KOPT-K1 (cell line): Measurements from ENCODE around the gene XYLT1.

Source experiments
- H3K27ac ChIP-seq: fragments of 200-600 bp; sonication (generic); 2 replicates; pipeline ENCODE4 v1.5.1; 2016; ENCODE audit warnings: antibody characterized with exemption, mild to moderate bottlenecking, low read depth, low read length; ENCODE audit not compliant: poor library complexity, severe bottlenecking
- H3K36me3 ChIP-seq: fragments of 200-600 bp; sonication (generic); 2 replicates; pipeline ENCODE4 v1.5.1; 2017; ENCODE audit warnings: antibody characterized with exemption, mild to moderate bottlenecking, low read length, moderate library complexity; ENCODE audit not compliant: insufficient read depth
- H3K9me3 ChIP-seq: fragments of 200-600 bp; sonication (generic); 2 replicates; pipeline ENCODE4 v1.5.1; 2017; ENCODE audit warnings: antibody characterized with exemption, low read length, mild to moderate bottlenecking; ENCODE audit not compliant: insufficient read depth, poor library complexity, severe bottlenecking

The XYLT1 gene

GRCh38 chr16:17194190-17194780 lies 276.5 kb downstream of the XYLT1 start:
- H3K36me3 ChIP-seq, result no peaks in the 10 kb centered on the region
- no peak overlapping the region for H3K27ac ChIP-seq
- no peaks in the 10 kb centered on the region for H3K9me3 ChIP-seq

GRCh38 chr16:17193566-17194100 lies 277.1 kb downstream of the XYLT1 start:
- no peaks in the 10 kb centered on the region for H3K9me3 ChIP-seq
- no peak overlapping the region for H3K27ac ChIP-seq
- H3K36me3 ChIP-seq, result no peaks in the 10 kb centered on the region

DNA sequence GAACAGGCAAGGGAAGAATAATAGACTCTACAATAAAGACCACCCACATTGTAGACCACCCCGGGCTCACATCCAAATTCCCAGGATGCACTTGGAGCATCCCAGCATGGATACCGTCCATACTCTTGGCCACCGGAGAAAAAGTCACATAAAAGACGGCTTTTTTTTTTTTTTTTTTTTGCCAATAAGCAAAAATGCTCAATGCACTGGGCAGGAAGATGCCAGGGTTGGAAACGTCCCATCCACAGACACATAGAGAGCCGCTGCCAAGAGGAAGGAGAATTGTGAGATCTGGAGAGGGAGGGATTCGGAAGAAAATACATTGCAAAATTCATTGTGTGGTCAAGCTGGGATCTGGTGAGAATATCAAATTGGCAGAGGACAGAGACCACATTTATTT lies 286.7 kb downstream of the XYLT1 start:
- no peaks in the 10 kb centered on the region for H3K36me3 ChIP-seq
- no peaks in the 10 kb centered on the region for H3K9me3 ChIP-seq
- no peak overlapping the region for H3K27ac ChIP-seq

DNA sequence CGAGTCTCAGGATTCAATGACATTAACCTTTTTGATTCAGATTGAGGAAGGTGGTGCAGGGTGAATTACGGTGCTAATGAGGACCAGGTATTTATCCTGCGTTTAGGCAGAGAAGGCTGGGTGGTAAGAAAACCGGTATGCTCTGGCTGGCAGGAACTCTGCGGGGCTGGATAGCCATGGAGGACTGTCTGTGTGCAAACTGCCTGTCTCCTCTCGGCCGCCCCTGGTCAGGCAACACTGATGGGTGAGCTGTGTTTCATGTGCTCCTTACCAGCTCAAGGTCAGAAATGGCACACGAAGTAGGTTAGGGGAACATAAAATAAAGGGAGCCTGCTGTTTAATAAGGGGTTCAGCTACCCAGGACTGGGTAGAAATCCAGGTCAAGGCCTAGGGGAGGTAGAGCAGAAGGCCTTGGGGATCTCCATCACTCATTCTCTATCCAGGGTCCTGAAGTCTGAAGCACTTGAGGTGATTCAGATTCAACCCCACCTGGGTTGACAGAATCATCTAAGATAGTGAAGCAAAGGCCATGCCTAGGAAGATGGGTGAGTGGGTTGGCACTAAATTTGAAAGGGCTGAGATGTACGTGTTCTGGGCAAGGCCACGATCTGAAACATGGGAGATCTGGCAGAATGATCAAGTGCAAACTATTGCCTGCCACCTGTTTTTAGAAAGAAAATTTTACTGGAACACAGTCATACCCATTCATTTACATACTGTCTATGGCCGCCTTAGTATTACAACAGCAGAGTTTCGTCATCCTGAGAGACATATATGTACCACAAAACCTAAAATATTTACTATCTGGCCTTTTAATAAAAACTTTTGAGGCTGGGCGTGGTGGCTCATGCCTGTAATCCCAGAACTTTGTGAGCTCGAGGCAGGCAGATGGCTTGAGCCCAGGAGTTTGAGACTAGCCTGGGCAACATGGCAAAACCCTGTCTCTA lies 292.5 kb downstream of the XYLT1 start:
- H3K36me3 ChIP-seq, result no peaks in the 10 kb centered on the region
- no peak overlapping the region for H3K27ac ChIP-seq

GRCh38 chr16:17177242-17177958 lies 293.4 kb downstream of the XYLT1 start:
- Histone ChIP-seq H3K9me3 (no peaks in the 10 kb centered on the region), H3K36me3 (no peaks in the 10 kb centered on the region), H3K27ac (no peak overlapping the region)

More for the DNA sequence above, 292.5 kb downstream of the XYLT1 start:
- H3K9me3 ChIP-seq, result no peaks in the 10 kb centered on the region

GRCh38 chr16:17176199-17176598 lies 294.6 kb downstream of the XYLT1 start:
- H3K36me3 ChIP-seq, result no peaks in the 10 kb centered on the region

DNA sequence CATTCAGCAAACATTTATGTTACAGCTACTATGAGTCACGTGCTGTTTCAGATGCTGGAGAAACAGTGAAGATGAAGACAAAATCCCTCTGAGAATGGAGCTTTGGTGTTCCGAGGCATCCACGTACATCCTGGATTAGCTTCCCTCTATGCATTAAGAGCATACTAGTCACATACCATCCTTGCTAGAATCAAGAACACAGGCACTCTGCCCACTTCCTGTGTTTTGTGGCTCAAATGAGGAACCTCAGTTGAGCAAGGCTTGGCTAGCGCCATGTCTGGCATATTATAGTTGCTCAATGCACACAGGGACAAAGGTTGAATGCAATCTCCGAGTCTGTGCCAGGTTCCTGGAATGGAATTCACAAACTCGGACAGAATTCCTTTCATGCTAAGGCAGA lies 297.5 kb downstream of the XYLT1 start:
- no peaks in the 10 kb centered on the region for H3K9me3 ChIP-seq
- H3K36me3 ChIP-seq, result no peaks in the 10 kb centered on the region
- H3K27ac ChIP-seq, result no peak overlapping the region

More at GRCh38 chr16:17176199-17176598, 294.6 kb downstream of the XYLT1 start:
- Histone ChIP-seq H3K27ac (no peak overlapping the region), H3K9me3 (no peaks in the 10 kb centered on the region)

GRCh38 chr16:17171250-17172143 lies 299.3 kb downstream of the XYLT1 start:
- Histone ChIP-seq H3K36me3 (no peaks in the 10 kb centered on the region), H3K27ac (no peak overlapping the region), H3K9me3 (no peaks in the 10 kb centered on the region)

GRCh38 chr16:17170435-17170834 lies 300.3 kb downstream of the XYLT1 start:
- no peaks in the 10 kb centered on the region for H3K36me3 ChIP-seq
- H3K9me3 ChIP-seq, result no peaks in the 10 kb centered on the region
- H3K27ac ChIP-seq, result no peak overlapping the region

- no peaks in the 10 kb centered on the region for H3K9me3 ChIP-seq
- H3K27ac ChIP-seq, result no peak overlapping the region
- no peaks in the 10 kb centered on the region for H3K36me3 ChIP-seq
Observed at GRCh38 chr16:17168181-17168580, 302.6 kb downstream of the XYLT1 start.

DNA sequence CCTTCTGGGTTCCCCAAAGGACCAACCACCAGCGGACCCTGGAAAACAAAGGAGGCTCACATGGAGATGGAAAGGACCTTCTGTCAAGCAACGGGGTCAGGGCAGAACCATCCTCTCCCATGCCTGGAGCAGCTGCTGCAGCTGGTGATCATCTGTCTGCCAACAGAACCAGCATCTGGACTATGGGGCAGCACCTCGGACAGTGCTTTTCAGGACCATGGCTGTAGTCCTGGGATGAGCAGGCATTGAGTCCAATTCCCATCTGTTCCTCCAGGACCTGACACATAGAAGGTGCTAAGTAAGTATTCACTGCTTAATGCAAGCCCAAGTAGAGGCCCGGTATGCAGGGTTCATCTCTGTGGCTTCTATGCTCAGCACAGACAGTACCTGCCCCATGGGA lies 304.7 kb downstream of the XYLT1 start:
- Histone ChIP-seq H3K27ac (no peak overlapping the region), H3K36me3 (no peaks in the 10 kb centered on the region), H3K9me3 (no peaks in the 10 kb centered on the region)

GRCh38 chr16:17162560-17162959 lies 308.2 kb downstream of the XYLT1 start:
- Histone ChIP-seq H3K36me3 (no peaks in the 10 kb centered on the region), H3K9me3 (no peaks in the 10 kb centered on the region), H3K27ac (no peak overlapping the region)

DNA sequence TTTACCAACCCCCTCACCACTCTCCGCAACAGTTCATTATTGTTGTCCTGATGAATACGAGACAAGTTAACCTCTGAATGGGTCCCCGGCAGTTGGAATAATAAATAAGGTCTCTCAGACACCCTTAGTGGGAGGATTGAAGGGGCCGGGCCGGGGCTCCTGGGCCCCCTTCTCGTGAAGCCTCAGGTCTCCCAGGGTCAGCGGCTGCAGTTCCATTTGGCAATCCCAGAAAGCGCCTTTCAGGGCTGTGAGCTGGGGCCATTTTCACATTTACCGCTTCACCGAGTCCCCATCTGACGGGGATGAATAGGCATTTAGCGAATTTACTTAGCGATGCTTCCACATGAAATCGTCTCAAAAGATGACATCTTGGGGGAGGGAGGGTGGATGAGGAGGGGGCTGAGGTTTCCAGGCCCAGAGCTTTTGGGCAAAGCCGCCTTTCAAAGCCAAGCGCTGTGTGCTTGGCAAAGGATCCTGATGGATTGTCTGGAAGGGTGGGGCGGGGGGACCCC lies 309.8 kb downstream of the XYLT1 start:
- H3K27ac ChIP-seq, result no peak overlapping the region
- no peaks in the 10 kb centered on the region for H3K9me3 ChIP-seq
- no peaks in the 10 kb centered on the region for H3K36me3 ChIP-seq

DNA sequence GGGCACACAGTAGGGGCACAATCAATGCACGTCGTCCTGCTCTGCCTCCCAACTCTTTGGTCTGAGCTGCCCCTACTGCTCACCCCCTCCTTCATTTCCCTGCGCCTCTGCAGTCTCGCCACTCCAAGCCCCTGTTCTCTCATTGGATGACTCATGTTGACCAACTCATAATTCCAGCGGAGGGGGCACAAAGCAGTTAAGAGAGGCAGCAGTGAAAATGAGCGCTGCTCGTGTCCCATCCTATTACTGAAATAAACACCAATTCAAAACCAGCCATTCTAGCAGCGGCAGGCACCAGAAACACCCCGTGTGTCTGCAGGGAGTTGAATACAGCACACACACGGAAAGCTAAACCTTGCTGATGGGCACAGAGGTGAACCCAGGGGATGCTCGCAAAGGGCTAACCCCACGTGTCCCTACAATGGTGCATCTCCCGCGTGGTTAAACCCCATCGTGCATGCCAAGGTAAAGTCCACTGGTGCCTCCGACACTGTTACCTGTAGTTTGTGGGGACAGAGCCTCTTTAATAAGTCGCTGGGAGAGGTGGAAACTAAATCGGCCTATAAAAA lies 310.4 kb downstream of the XYLT1 start:
- Histone ChIP-seq H3K27ac (no peak overlapping the region), H3K36me3 (no peaks in the 10 kb centered on the region)

More for the DNA sequence above, 310.4 kb downstream of the XYLT1 start:
- no peaks in the 10 kb centered on the region for H3K9me3 ChIP-seq
